Mucosa of rectum (tissue), 2 donors: ENCODE results near the gene ALAD.
"Not testable (repeated sequence)": the region's sequence is repeated elsewhere in the genome, so short reads cannot be mapped to it uniquely, and the experiment has no call there.

ENCODE experiments used
- H3K27ac ChIP-seq, 2 donors: one replicate each; pipeline ENCODE4 v1.7.0; 2013; ENCODE audit warnings: inconsistent platforms in 2 of 2, low read depth in 2 of 2, low read length in 2 of 2
- H3K27me3 ChIP-seq, 2 donors: one replicate each; pipeline ENCODE4 v1.7.0; 2013; ENCODE audit warnings: low read length in 2 of 2; ENCODE audit not compliant: control insufficient read depth in 2 of 2, insufficient read depth in 2 of 2
- H3K36me3 ChIP-seq, 2 donors: one replicate each; pipeline ENCODE4 v1.7.0; 2013; ENCODE audit warnings: low read length in 2 of 2; ENCODE audit not compliant: control insufficient read depth in 2 of 2, insufficient read depth in 2 of 2
- H3K4me1 ChIP-seq, 2 donors: one replicate each; pipeline ENCODE4 v1.7.0; 2013; ENCODE audit warnings: low read length in 2 of 2, mild to moderate bottlenecking in 1 of 2; ENCODE audit not compliant: control insufficient read depth in 2 of 2, insufficient read depth in 2 of 2
- H3K4me3 ChIP-seq, 2 donors: one replicate each; pipeline ENCODE4 v1.7.0; 2013; ENCODE audit warnings: low read length in 2 of 2
- H3K9ac ChIP-seq, 2 donors: one replicate each; pipeline ENCODE4 v1.7.0; 2013; ENCODE audit warnings: low read length in 2 of 2, low read depth in 1 of 2, mild to moderate bottlenecking in 1 of 2
- H3K9me3 ChIP-seq, 2 donors: one replicate each; pipeline ENCODE4 v1.7.0; 2013; ENCODE audit warnings: low read length in 2 of 2; ENCODE audit not compliant: control insufficient read depth in 2 of 2
- donor health status: healthy.
- donor health status: Normal muscosa, but diverticular disease.

Gene ALAD

GRCh38 chr9:113387560-113388230 lies 13.4 kb downstream of the ALAD start:
- H3K9ac ChIP-seq, result peak overlapping the region in 1 of 2 donors; percentile 53
- H3K9me3 ChIP-seq, result no peaks in the 10 kb centered on the region
- no peaks in the 10 kb centered on the region for H3K27me3 ChIP-seq
- peak overlapping the region; percentile 25 to 48 for H3K4me3 ChIP-seq
- H3K4me1 ChIP-seq, result peaks cover 32 to 43% of the 10 kb centered on the region in 2 donors
- H3K36me3 ChIP-seq, result peaks cover 36 to 53% of the 10 kb centered on the region in 2 donors
- H3K27ac ChIP-seq, result peak overlapping the region; percentile 86 to 88

- peaks cover 28 to 45% of the 10 kb centered on the region in 2 donors for H3K36me3 ChIP-seq
- peak overlapping the region; percentile 86 to 88 for H3K27ac ChIP-seq
- H3K9ac ChIP-seq, result peak overlapping the region in 1 of 2 donors; percentile 53
- H3K9me3 ChIP-seq, result no peaks in the 10 kb centered on the region
- H3K27me3 ChIP-seq, result no peaks in the 10 kb centered on the region
- peaks cover 37 to 48% of the 10 kb centered on the region in 2 donors for H3K4me1 ChIP-seq
- peak overlapping the region; percentile 25 to 38 for H3K4me3 ChIP-seq
These were observed 14.3 kb downstream of the ALAD start for GRCh38 chr9:113386571-113387393.

- Histone ChIP-seq H3K4me1 (peaks cover 18 to 45% of the 10 kb centered on the region in 2 donors), H3K4me3 (peak overlapping the region in 1 of 2 donors; percentile 56), H3K27ac (peak overlapping the region; percentile 89 to 90), H3K27me3 (no peaks in the 10 kb centered on the region), H3K9ac (peak overlapping the region; percentile 34 to 41), H3K36me3 (peaks cover 0 to 5% of the 10 kb centered on the region in 2 donors), H3K9me3 (no peaks in the 10 kb centered on the region)
These were observed 19.1 kb downstream of the ALAD start for GRCh38 chr9:113381909-113382411.

- H3K4me3 ChIP-seq, H3K27me3 ChIP-seq, H3K9me3 ChIP-seq, H3K36me3 ChIP-seq: not testable (repeated sequence)
- H3K9ac ChIP-seq, result peak overlapping the region in 1 of 2 donors; percentile 71
- H3K27ac ChIP-seq, result peak overlapping the region; percentile 89 to 90
- H3K4me1 ChIP-seq, result peaks cover 14 to 40% of the 10 kb centered on the region in 2 donors
These were observed 19.6 kb downstream of the ALAD start for GRCh38 chr9:113381441-113381840.

- no peak overlapping the region for H3K4me3 ChIP-seq
- peak overlapping the region; percentile 89 to 90 for H3K27ac ChIP-seq
- H3K27me3 ChIP-seq, result no peaks in the 10 kb centered on the region
- H3K9me3 ChIP-seq, result no peaks in the 10 kb centered on the region
- H3K36me3 ChIP-seq, result peaks cover 0 to 4% of the 10 kb centered on the region in 2 donors
- peak overlapping the region in 1 of 2 donors; percentile 71 for H3K9ac ChIP-seq
- peaks cover 12 to 39% of the 10 kb centered on the region in 2 donors for H3K4me1 ChIP-seq
These were observed 20.2 kb downstream of the ALAD start for GRCh38 chr9:113380869-113381378.

- H3K4me3 ChIP-seq, H3K9ac ChIP-seq, H3K9me3 ChIP-seq, H3K36me3 ChIP-seq, H3K27me3 ChIP-seq: not testable (repeated sequence)
- H3K4me1 ChIP-seq, result peaks cover 19 to 44% of the 10 kb centered on the region in 2 donors
- peak overlapping the region in 1 of 2 donors; percentile 90 for H3K27ac ChIP-seq
These were observed 21.3 kb downstream of the ALAD start for GRCh38 chr9:113379829-113380210.

- H3K9me3 ChIP-seq, H3K36me3 ChIP-seq, H3K27me3 ChIP-seq, H3K4me3 ChIP-seq: not testable (repeated sequence)
- peak overlapping the region in 1 of 2 donors; percentile 16 for H3K9ac ChIP-seq
- H3K4me1 ChIP-seq, result peaks cover 24 to 48% of the 10 kb centered on the region in 2 donors
- H3K27ac ChIP-seq, result peak overlapping the region in 1 of 2 donors; percentile 90
These were observed 21.8 kb downstream of the ALAD start for GRCh38 chr9:113379094-113379828.

- Histone ChIP-seq H3K4me3 (peak within 1 kb of the TSS; percentile 84 to 92), H3K9me3 (no peaks in the 10 kb centered on the region), H3K27me3 (no peaks in the 10 kb centered on the region), H3K36me3 (peaks cover 22 to 28% of the 10 kb centered on the region in 2 donors), H3K9ac (peak within 1 kb of the TSS; percentile 89 to 97), H3K4me1 (peaks cover 31 to 46% of the 10 kb centered on the region in 2 donors), H3K27ac (peak within 1 kb of the TSS; percentile 95 to 97)
These were observed 24.2 kb downstream of the ALAD start, which contains the start of gene HDHD3 for GRCh38 chr9:113376634-113377567. HDHD3 (minus strand) TSS chr9:113376986; CDS start chr9:113374354, 2,632 bp downstream.
